GM12892 (cell line): ENCODE results near the gene SFT2D3.

ENCODE experiments used
- DNase-seq: peaks from one replicate; pipeline ENCODE4 v3.0.0; 2011; ENCODE audit not compliant: insufficient read length
- FAIRE-seq: peaks from 2 replicates; lab custom pipeline; 2011; peaks lifted over from hg19 to GRCh38; lab: Jason Lieb, UNC
- POLR2A ChIP-seq: IDR thresholded peaks from 2 replicates; pipeline ENCODE4 v1.6.1; 2011; ENCODE audit warnings: low read depth, low read length, control low read depth
- POLR2AphosphoS5 ChIP-seq: IDR thresholded peaks from 2 replicates; pipeline ENCODE4 v1.6.1; 2011; ENCODE audit warnings: low read depth, low read length, control low read depth
- TAF1 ChIP-seq: IDR thresholded peaks from 2 replicates; pipeline ENCODE4 v1.6.1; 2011; ENCODE audit warnings: low read depth, mild to moderate bottlenecking, control low read depth, low read length, borderline replicate concordance

SFT2D3 gene

GRCh38 chr2:127721978-127722355 lies 20.7 kb downstream of the SFT2D3 start:
- TF ChIP-seq POLR2AphosphoS5, result no peak
- no peak for TF ChIP-seq POLR2A
- TF ChIP-seq TAF1, result no peak
- DNase-seq, result no peak
- FAIRE-seq, result peak; percentile 38

DNA sequence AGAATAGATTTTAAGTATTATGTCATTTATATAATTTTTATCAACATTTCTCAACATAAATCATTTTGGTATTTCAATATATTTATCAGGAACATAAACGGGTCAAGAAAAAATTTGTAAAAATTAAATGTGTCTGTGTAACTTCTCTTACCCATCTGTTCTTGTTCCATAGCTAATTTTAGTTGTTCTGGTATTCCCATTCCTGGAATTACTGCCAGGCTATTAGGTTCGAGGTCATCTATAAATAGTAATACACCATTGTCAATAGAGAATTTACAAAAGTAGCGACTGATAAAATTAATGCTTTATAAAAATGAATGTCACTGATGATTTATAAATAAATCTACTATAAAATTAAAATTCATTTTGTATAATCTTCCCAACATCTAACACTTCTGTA lies 21.5 kb downstream of the SFT2D3 start:
- TF ChIP-seq POLR2A (no peak), POLR2AphosphoS5 (no peak), TAF1 (no peak)
- DNase-seq (no peak), FAIRE-seq (no peak)

GRCh38 chr2:127726158-127726880 lies 25.0 kb downstream of the SFT2D3 start:
- no peak for TF ChIP-seq POLR2AphosphoS5
- TF ChIP-seq POLR2A, result no peak
- TF ChIP-seq TAF1, result no peak
- DNase-seq, result no peak
- FAIRE-seq, result peak; percentile 24

DNA sequence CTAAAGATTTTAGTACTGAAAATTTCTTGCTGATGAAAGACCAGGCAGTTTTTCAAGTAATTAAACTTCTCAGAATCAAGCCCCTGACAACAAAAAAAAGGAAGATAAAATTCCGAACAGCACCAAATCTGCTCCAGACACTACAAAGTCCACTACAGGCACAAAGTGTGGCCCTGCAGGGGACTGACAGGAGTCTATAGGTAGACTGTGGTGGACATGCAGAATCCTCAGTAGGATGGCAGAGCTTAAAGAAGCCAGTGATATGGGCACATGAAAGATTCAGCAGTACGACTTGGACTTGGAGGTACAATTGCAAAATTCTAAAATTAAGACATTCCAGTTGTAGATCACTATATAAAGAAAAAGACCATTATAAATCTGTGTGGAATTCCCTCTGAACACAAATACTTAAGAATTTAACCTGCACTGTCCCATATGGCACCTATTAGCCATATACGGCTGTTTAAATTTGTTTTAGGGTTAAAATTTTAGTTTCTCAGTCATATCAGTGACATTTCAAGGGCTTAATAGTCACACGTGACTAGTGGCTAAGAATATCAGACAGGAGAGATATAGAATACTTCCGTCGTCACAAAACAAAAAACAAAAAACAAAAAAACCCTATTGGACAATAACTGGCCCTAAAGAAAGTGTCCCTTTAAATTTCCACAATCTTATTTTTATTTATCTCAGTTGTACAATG lies 32.0 kb downstream of the SFT2D3 start:
- DNase-seq, result no peak
- TF ChIP-seq POLR2A (no peak), TAF1 (no peak), POLR2AphosphoS5 (no peak)
- FAIRE-seq, result no peak

DNA sequence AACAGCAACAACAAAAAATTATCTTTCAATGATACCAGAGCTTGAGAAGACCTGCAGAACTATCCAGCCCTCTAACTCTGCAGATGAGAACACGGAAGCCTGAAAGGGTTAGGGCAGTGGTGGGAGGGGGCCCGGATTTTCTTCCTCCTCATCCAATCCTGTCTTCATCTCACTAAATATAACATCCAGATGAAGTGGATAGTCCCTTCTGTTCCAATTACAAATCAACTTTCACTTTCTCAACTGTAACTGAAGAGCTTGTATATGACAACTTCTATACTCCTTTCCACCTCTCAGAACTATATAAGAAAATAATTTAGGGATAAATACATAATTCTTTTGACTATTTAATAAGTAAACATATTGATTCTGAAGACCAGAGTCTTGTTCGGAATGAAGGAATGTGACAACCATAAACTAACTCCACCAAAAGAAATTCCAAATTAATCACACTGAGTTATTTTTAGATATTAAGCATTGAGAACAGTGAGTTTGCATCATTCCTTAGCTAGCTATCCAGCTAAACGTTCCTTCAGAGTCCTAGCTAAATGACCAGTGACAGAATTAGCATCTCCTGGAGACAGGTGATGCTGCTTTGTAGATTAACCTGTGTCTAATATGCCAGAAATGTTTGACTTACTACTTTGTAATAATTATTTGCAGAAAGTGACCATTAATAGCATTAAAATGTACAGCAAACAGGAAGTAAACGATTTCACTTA lies 32.7 kb downstream of the SFT2D3 start:
- TF ChIP-seq POLR2A, result no peak
- TF ChIP-seq POLR2AphosphoS5, result no peak
- TF ChIP-seq TAF1, result no peak
- DNase-seq (no peak), FAIRE-seq (no peak)

- TF ChIP-seq TAF1, result no peak
- FAIRE-seq, result no peak
- DNase-seq, result no peak
These were observed 33.7 kb downstream of the SFT2D3 start for GRCh38 chr2:127735044-127735443.

- DNase-seq (no peak), FAIRE-seq (no peak)
- TF ChIP-seq POLR2AphosphoS5 (no peak), TAF1 (no peak), POLR2A (no peak)
These were observed 34.5 kb downstream of the SFT2D3 start for GRCh38 chr2:127735537-127736399.

DNA sequence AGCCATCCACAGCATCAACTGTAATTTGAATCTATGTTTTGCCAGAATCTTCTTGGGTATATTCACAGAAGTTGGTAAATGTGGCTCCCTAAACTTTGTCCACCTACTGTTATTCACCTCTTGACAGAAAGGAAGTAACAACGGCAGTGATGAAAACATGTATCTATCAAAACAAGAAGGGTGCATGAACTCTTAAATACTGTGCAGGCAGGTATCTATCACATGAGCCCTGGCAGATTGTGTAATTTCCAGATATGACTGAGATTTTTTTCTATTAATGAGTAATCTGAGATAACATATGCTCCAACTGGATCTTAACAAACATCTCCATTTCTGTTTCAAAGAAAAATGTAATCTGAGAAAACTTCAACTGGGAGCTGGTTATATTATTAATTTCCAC lies 36.6 kb downstream of the SFT2D3 start:
- DNase-seq, result no peak
- no peak for TF ChIP-seq TAF1
- no peak for TF ChIP-seq POLR2A
- no peak for TF ChIP-seq POLR2AphosphoS5
- no peak for FAIRE-seq

DNA sequence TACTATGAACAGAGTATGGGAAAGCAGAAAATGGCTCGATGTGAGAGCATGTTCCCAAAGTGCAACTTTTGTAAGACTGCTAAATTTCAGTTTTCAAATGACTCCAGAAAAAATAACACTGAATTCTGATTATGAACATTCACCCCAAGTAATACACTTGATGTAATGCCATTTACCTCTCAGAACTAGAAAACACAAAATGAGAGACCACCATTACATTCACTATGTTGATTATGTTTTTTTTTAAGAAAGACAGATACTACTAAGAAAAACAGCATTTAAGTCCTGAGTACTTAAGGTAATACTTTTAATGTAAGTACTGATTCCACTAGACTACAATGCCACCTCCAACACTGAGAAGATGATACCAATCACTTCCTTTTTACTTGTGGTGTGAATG lies 38.5 kb downstream of the SFT2D3 start:
- TF ChIP-seq TAF1 (no peak), POLR2AphosphoS5 (no peak), POLR2A (no peak)
- DNase-seq (no peak), FAIRE-seq (no peak)

- FAIRE-seq (peak; percentile 62), DNase-seq (no peak)
- TF ChIP-seq TAF1, result no peak
These were observed 39.5 kb downstream of the SFT2D3 start for GRCh38 chr2:127740665-127741288.
